Astrocyte of the spinal cord (primary cell): ENCODE results near the gene SLC4A5.

Experiments used
- DNase-seq: peaks from one replicate; pipeline ENCODE4 v3.0.0; 2011; ENCODE audit warnings: low read depth, low spot score
- H3K4me3 ChIP-seq: 2 replicates; pipeline ENCODE4 v1.5.1; 2011; ENCODE audit warnings: low read depth, mild to moderate bottlenecking, low read length, moderate library complexity
- in situ Hi-C: cut with HindIII; loops from 2 replicates; pipeline ENCODE4 v1.10.0; 2017; ENCODE audit warnings: low sequenced_read_pairs
- TF ChIP-seq, protein P1 (sequence below): IDR thresholded peaks from 2 replicates; pipeline ENCODE4 v1.5.1; 2012; ENCODE audit warnings: low read depth, mild to moderate bottlenecking, low read length, inconsistent platforms

SLC4A5 gene

GRCh38 chr2:74327199-74327598, 16.0 kb downstream of the SLC4A5 start:
- no peak overlapping the region for H3K4me3 ChIP-seq
- DNase-seq, result no peak
- in situ Hi-C loops, result no loop called here
- TF ChIP-seq, protein P1, sequence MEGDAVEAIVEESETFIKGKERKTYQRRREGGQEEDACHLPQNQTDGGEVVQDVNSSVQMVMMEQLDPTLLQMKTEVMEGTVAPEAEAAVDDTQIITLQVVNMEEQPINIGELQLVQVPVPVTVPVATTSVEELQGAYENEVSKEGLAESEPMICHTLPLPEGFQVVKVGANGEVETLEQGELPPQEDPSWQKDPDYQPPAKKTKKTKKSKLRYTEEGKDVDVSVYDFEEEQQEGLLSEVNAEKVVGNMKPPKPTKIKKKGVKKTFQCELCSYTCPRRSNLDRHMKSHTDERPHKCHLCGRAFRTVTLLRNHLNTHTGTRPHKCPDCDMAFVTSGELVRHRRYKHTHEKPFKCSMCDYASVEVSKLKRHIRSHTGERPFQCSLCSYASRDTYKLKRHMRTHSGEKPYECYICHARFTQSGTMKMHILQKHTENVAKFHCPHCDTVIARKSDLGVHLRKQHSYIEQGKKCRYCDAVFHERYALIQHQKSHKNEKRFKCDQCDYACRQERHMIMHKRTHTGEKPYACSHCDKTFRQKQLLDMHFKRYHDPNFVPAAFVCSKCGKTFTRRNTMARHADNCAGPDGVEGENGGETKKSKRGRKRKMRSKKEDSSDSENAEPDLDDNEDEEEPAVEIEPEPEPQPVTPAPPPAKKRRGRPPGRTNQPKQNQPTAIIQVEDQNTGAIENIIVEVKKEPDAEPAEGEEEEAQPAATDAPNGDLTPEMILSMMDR, result no peak

GRCh38 chr2:74325815-74326214, 17.4 kb downstream of the SLC4A5 start:
- in situ Hi-C loops, result no loop called here
- no peak overlapping the region for H3K4me3 ChIP-seq
- TF ChIP-seq, protein P1, result no peak
- DNase-seq, result no peak

GRCh38 chr2:74321737-74322136, 21.5 kb downstream of the SLC4A5 start:
- in situ Hi-C loops, result no loop called here
- no peak for DNase-seq
- H3K4me3 ChIP-seq, result no peak overlapping the region
- TF ChIP-seq, protein P1, result no peak

DNA sequence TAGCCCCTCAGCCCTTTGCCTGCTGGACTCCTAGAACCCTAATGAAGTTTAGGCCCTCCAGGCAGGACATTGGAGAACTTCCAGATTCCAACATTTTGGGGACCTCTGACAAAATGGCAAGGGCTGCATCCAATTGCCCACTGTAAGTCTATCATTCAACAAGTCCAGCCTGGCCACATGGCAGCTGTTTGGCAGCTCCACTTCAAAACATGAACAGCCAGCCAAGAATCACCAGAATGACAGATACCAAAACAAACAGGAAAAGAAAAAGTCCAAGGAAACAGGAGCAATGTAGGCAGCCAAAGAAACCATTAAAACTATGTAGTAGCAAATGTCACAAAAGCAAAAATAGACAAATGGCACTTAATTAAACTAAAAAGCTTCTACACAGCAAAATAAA, 25.5 kb downstream of the SLC4A5 start:
- in situ Hi-C loops, result no loop called here
- DNase-seq, result no peak
- H3K4me3 ChIP-seq, result no peak overlapping the region
- TF ChIP-seq, protein P1, result no peak

- no peak for DNase-seq
- TF ChIP-seq, protein P1, result no peak
- in situ Hi-C loops, result no loop called here
Observed at GRCh38 chr2:74316627-74317295, 26.5 kb downstream of the SLC4A5 start.

DNA sequence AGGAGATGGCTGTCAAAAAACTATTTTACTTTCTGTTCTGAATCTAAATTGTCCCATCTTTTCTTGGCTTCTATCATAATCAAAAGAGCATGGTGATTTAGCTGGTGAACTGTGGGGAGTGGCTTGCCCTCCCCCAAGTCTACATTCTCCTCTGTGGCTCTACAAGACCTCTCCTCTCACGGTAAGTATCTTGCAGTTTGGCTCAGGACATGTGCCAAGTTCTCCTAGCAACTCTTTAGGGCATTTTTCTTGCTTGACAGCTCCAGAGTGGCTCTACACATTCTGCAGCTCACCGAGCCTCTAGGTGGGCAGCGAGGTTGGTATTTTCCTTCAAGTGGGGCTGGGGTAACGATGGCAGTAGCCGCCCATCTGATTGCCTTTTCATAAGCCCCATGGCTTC, 29.1 kb downstream of the SLC4A5 start:
- TF ChIP-seq, protein P1, result no peak
- no peak overlapping the region for H3K4me3 ChIP-seq
- in situ Hi-C loops, result no loop called here
- DNase-seq, result no peak

More at GRCh38 chr2:74316627-74317295, 26.5 kb downstream of the SLC4A5 start:
- no peak overlapping the region for H3K4me3 ChIP-seq
